ENCODE data around the gene PRKN. TPM values are rescaled to one million over a fixed set of nuclear protein-coding genes. Genes with fewer than 3 reads are reported as not detected.

Gene PRKN
- total and polyA plus RNA-seq, 2 experiments from 2014 or later = 0.10 to 0.84 TPM

DNA sequence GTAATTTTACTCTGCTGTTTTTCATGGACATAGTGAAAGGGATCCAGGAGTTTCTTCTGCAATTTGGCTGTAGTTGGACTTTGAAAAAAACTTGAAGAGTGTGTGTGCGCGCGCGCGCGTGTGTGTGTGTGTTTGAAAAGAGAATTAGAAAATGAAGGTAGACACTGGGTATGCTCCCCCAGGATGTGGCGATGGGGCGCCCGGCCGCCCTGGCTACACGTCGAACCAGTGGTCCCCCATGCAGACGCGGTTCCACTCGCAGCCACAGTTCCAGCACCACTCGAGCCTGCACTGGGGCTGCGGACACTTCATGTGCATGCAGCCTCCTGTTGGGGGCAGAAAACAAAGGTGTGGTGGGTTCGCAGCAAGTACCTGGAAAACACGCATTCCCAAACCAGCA is 1377.7 kb downstream of the PRKN start (continued):
- TF ChIP-seq ZNF462 (CRISPR knock-in tag; IDR thresholded peaks at IDR 0.05) (no peak), REST (IDR thresholded peaks at IDR 0.05; ENCODE audit: unreplicated experiment) (no peak), EZH2 (IDR thresholded peaks at IDR 0.05; ENCODE audit: low read depth, unreplicated experiment) (no peak)

GRCh38 chr6:161348628-161348994 is 1379.0 kb downstream of the PRKN start:
- Histone ChIP-seq H4K20me1 (replicated peaks; ENCODE audit: insufficient read depth) (no peaks in the 10 kb centered on the region), H2AFZ (no peak overlapping the region), H3K79me2 (replicated peaks; ENCODE audit: insufficient read depth) (no peaks in the 10 kb centered on the region), H3K27me3 (ENCODE audit: insufficient read depth) (no peaks in the 10 kb centered on the region), H3K27ac (ENCODE audit: low read depth) (no peak overlapping the region), H3K36me3 (ENCODE audit: insufficient read depth) (no peaks in the 10 kb centered on the region), H3K4me2 (no peak overlapping the region), H3K9me2 (ENCODE audit: insufficient read depth) (no peaks in the 10 kb centered on the region), H3K4me1 (ENCODE audit: insufficient read depth) (0 out of 2 replicates have a peak, but pooled peaks cover 1% of the 10 kb centered on the region), H3K4me3 (no peak overlapping the region), H3F3A (replicated peaks; ENCODE audit: low read depth) (no peaks in the 10 kb centered on the region)
- H3K4me1 Mint-ChIP-seq = peaks cover 6% of the 10 kb centered on the region; the same call in 2 of the 3 replicates
- peaks cover 11% of the 10 kb centered on the region for H3K27me3 Mint-ChIP-seq (ENCODE audit: insufficient read depth, low read depth, poor library complexity)
- H3K4me3 Mint-ChIP-seq = no peak overlapping the region
- DNase-seq (ENCODE audit: low spot score) = no peak
- H3K36me3 Mint-ChIP-seq (ENCODE audit: low read depth) = no peaks in the 10 kb centered on the region
- H3K9me3 Mint-ChIP-seq = no peaks in the 10 kb centered on the region; the same call in 2 of the 3 replicates
- no peak overlapping the region for H3K27ac Mint-ChIP-seq
- ATAC-seq = no peak
- TF ChIP-seq, protein P1, sequence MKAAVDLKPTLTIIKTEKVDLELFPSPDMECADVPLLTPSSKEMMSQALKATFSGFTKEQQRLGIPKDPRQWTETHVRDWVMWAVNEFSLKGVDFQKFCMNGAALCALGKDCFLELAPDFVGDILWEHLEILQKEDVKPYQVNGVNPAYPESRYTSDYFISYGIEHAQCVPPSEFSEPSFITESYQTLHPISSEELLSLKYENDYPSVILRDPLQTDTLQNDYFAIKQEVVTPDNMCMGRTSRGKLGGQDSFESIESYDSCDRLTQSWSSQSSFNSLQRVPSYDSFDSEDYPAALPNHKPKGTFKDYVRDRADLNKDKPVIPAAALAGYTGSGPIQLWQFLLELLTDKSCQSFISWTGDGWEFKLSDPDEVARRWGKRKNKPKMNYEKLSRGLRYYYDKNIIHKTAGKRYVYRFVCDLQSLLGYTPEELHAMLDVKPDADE (IDR thresholded peaks at IDR 0.05) = no peak
- TF ChIP-seq ZNF462 (CRISPR knock-in tag; IDR thresholded peaks at IDR 0.05) = no peak

All from GM23338 (cell line).